ENCODE data around the gene MAP7D3. TPM values are rescaled to one million over a fixed set of nuclear protein-coding genes. Genes with fewer than 3 reads are reported as not detected.
"Not testable (repeated sequence)": the region's sequence is repeated elsewhere in the genome, so short reads cannot be mapped to it uniquely, and the experiment has no call there.

The MAP7D3 gene
- total RNA-seq, 4 donors from 2014 or later = 16.5 to 29.8 (median 23.2) TPM

DNA sequence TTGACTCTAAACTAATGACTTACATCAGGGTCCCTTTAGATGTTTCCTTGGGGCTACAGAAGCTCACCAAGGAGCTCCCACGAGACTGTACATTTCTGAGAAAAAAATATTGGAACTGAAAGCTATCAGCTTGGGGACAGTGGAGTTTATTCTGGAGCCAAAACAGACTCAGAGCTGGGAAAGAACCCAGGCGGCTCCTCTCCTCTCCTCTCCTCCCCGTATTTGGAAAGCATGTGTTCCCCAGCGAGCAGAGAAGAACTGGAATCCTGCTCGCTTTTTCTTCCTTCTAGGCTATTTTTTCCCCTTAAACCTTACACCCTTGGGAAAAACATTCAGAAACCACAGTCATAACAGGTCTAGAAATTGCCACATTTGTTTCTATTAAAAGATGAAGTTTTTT is 4.3 kb upstream of the MAP7D3 start:
- no peak for DNase-seq (ENCODE audit: low spot score)
- TF ChIP-seq, protein P1, sequence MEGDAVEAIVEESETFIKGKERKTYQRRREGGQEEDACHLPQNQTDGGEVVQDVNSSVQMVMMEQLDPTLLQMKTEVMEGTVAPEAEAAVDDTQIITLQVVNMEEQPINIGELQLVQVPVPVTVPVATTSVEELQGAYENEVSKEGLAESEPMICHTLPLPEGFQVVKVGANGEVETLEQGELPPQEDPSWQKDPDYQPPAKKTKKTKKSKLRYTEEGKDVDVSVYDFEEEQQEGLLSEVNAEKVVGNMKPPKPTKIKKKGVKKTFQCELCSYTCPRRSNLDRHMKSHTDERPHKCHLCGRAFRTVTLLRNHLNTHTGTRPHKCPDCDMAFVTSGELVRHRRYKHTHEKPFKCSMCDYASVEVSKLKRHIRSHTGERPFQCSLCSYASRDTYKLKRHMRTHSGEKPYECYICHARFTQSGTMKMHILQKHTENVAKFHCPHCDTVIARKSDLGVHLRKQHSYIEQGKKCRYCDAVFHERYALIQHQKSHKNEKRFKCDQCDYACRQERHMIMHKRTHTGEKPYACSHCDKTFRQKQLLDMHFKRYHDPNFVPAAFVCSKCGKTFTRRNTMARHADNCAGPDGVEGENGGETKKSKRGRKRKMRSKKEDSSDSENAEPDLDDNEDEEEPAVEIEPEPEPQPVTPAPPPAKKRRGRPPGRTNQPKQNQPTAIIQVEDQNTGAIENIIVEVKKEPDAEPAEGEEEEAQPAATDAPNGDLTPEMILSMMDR (IDR thresholded peaks at IDR 0.05) = no peak
- ATAC-seq (ENCODE audit: low FRiP score) = no peak

DNA sequence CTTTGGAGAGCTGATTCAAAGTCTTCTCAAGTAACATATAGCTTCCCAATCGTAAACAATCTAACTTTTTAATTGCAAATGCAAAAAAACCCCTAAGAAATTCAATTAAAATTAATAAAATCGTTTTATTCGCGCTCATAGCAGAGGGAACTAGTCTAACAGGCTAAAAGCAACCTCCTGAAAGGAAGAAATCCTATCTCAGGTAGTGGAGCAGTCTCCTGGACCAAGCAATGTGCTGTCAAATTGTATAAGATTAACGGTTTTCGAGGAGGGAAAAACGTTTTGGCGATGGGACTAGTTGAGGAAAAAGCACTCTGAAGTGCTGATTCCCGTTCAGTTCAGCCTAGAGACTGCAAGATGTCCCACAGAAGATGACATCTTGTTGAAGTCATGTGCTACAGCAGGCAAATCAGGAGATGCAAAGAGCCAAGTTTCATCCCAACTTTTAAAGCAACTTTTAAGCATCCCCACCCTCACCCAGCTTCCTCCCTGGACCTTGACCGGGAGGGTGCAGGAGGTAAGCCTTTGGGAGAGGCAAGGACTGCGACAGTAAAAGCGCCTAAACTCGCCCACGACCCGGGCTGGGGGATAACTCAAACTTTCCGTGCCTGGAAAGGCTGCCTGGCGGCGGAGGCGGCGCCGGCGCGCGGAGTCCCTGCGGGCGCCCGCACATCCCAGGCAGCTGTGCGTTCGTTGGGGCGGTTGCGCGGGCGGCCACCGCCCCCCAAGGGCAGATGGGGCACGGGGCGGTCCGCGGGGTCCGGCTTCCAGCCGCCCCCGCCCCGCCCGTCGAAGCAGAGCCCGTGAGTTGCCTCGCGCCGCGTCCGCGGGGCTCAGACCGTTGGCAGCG is 784 bp downstream of the MAP7D3 start:
- TF ChIP-seq, protein P1 (IDR thresholded peaks at IDR 0.05) = no peak
- peak; percentile 45 for ATAC-seq (ENCODE audit: low FRiP score)
- DNase-seq (ENCODE audit: low spot score) = no peak

DNA sequence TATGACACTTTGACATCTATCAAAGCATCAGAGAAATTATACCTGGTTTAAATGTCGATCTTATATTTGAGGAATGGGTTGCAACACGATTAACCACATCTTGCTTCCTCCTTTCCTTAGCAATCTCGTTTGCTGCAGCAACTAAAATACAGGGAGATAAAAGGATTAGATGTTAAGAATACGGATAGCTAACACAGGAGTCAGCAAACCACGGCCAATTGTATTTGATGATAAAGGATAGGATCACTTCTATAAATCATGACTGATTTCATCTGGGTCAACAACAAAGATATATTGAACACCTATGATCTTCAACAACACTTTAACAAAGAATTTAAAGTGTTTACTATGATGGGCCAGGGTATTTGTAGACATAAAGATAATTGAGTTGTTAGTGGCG is 5.0 kb downstream of the MAP7D3 start:
- ATAC-seq (ENCODE audit: low FRiP score) (no peak), DNase-seq (ENCODE audit: low spot score) (no peak)
- TF ChIP-seq, protein P1 (IDR thresholded peaks at IDR 0.05) = no peak

DNA sequence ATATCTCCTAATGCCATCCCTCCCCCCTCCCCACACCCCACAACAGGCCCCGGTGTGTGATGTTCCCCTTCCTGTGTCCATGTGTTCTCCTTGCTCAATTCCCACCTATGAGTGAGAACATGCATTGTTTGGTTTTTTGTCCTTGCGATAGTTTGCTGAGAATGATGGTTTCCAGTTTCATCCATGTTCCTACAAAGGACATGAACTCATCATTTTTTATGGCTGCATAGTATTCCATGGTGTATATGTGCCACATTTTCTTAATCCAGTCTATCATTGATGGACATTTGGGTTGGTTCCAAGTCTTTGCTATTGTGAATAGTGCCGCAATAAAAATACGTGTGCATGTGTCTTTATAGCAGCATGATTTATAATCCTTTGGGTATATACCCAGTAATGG is 13.4 kb downstream of the MAP7D3 start:
- not testable (repeated sequence) for ATAC-seq (ENCODE audit: low FRiP score); DNase-seq (ENCODE audit: low spot score)

DNA sequence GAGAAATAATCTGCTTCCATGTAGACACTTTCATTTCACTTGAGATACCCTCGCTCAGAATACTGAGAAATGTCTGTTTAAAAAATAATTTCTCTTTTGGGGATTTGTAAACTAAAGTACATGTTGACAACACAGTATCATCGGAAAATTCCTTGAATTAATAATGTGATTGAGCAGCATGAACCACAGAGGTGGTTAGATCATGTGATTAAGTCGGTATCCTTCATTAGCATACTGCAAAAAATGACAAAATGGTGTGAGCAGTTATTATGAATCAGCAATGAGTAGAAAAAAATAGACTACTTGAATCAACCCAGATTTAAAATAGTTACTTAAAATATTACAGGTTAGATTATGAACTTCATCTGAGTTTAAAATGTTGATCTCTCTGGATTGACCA is 14.1 kb downstream of the MAP7D3 start:
- TF ChIP-seq, protein P1 (IDR thresholded peaks at IDR 0.05) = no peak
- no peak for DNase-seq (ENCODE audit: low spot score)
- ATAC-seq (ENCODE audit: low FRiP score) = no peak

DNA sequence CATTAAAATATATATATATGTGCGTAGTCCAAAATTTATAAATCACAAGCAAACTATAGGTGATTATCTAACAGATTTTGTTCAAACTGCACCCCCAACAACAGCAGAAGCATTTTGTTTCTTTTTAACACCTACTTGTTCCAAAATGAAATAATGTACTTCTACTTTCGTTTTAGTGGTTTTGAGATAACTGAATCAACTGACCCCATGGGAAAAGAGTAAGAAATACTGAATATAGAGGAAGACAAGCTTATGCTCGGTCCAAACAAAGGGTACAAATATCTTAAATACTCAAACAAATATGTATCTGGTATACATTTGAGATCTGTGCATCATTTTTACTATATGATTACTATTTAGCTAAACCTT is 22.4 kb downstream of the MAP7D3 start:
- no peak for ATAC-seq (ENCODE audit: low FRiP score)
- TF ChIP-seq, protein P1 (IDR thresholded peaks at IDR 0.05) = no peak
- no peak for DNase-seq (ENCODE audit: low spot score)

DNA sequence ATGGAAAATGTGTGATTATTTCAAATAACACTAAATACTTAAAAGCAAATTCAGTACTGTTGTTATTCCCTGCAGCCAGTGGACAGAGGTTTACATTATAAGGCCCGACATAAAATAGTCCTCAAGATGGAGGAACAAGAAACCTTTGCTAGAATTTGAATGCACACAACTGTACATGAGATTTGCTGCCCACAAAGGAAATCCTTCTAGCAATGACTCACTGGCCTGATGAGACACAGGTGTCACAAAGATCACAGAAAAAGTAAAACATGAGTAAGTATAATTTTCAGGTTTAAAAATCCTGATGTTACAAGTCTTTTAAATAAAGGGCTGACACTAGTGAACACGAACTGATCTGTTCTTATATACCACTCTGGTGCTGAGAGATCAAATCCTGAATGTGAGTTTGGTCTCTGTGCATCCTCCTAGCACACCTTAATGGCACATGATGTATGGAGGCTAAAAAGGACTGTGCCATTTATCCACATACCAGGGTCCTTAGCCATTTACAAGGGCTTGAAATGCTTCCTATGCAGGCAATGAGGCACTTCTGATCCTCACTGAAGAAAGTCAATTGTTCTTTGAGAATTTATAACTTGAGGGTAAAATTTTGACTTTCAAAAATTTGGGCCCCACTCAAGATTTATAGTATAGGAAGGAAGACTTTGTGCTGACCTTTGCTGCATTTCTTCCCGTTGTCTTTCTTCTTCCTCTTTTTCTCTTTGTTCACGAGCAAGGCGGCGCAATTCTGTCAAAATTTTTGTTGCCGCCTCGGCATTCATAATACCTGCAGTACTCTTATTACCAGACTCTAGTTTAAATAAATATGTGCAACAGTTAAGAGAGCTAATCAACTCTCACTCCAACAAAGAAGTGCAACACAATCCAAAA is 23.0 kb downstream of the MAP7D3 start:
- ATAC-seq (ENCODE audit: low FRiP score) (no peak), DNase-seq (ENCODE audit: low spot score) (no peak)
- TF ChIP-seq, protein P1 (IDR thresholded peaks at IDR 0.05) = no peak

All from omental fat pad (tissue), 4 donors.